Heart left ventricle (tissue), 16 donors: ENCODE data around the gene PRPF6. TPM values are rescaled to one million over a fixed set of nuclear protein-coding genes. Genes with fewer than 3 reads are reported as not detected.

Experiments used
- ATAC-seq, 4 donors: fragments of 200-7000 bp; cut with Tn5 transposase; one replicate each; pipeline ENCODE4 v1.9.1; 2020 to 2022; ENCODE audit warnings: moderate library complexity in 4 of 4, mild to moderate bottlenecking in 3 of 4, moderate number of reproducible peaks in 1 of 4
- DNase-seq, 5 donors: peaks; one replicate each; pipeline ENCODE4 v3.0.0-alpha.2; 2020
- H3K27ac ChIP-seq, 12 donors: fragments of 200-600 bp; sonication (generic) in 4 of 12; one replicate each; pipeline versions ENCODE4 v1.5.0 to v1.8.0; 2016 to 2022; ENCODE audit warnings: mild to moderate bottlenecking in 2 of 12
- H3K27me3 ChIP-seq, 9 donors: fragments of 200-600 bp; sonication (generic) in 2 of 9; one replicate each; pipeline versions ENCODE4 v1.5.1 to v1.8.0; 2016 to 2022; ENCODE audit warnings: mild to moderate bottlenecking in 3 of 9
- H3K36me3 ChIP-seq, 9 donors: fragments of 200-600 bp; sonication (generic) in 2 of 9; one replicate each; pipeline versions ENCODE4 v1.5.0 to v1.8.0; 2018 to 2022; ENCODE audit warnings: mild to moderate bottlenecking in 2 of 9
- H3K4me1 ChIP-seq, 12 donors: fragments of 200-600 bp; sonication (generic) in 4 of 12; one replicate each; pipeline versions ENCODE4 v1.5.0 to v1.8.0; 2016 to 2022; ENCODE audit warnings: mild to moderate bottlenecking in 3 of 12
- H3K4me3 ChIP-seq, 12 donors: fragments of 200-600 bp; sonication (generic) in 4 of 12; one replicate each; pipeline versions ENCODE4 v1.5.0 to v1.8.0; 2017 to 2022; ENCODE audit warnings: mild to moderate bottlenecking in 9 of 12, moderate library complexity in 4 of 12
- H3K9me3 ChIP-seq, 12 donors: fragments of 200-600 bp; sonication (generic) in 4 of 12; one replicate each; pipeline versions ENCODE4 v1.5.0 to v1.8.0; 2016 to 2022; ENCODE audit warnings: mild to moderate bottlenecking in 1 of 12
- POLR2A ChIP-seq, 2 donors: fragments of 450-650 bp; IDR thresholded peaks; one replicate each; pipeline ENCODE4 v1.6.1; 2017; ENCODE audit warnings: antibody characterized with exemption in 2 of 2, mild to moderate bottlenecking in 2 of 2, moderate library complexity in 2 of 2
- WGBS, 4 donors: extraction: QIAGEN DNeasy Blood & Tissue Kit in 2 of 4; methylation state at CpG; one replicate each; pipeline versions ENCODE4 v1.1.5 to v1.1.7; 2013 to 2018; 5-methylcytosine and 5-hydroxymethylcytosine counted together
- intact Hi-C, 10 donors: fragments of 100-400 bp; cut with DNase I; formaldehyde crosslinking; loops; one replicate each; pipeline versions ENCODE4 v1.11.1 to v1.14.2; 2022
- polyA plus RNA-seq, 2 donors: library from polyadenylated mRNA; stranded (reverse); fragments of 200-250 nt; gene quantifications; one replicate each; pipeline ENCODE4 v1.2.3, GENCODE V29; 2013
- total RNA-seq, 9 donors: library from RNA; depleted of rRNA in 2 of 9; stranded (reverse); fragments of >200 nt in 2 of 9; fragmentation: NEBNext Ultra II Directional in 3 of 9; extraction: Animal tissue kit (Norgen Biotek cat#: 25700) in 3 of 9; gene quantifications; one replicate each; pipeline versions ENCODE4 v1.1.0 to v1.2.4, GENCODE V29; 2016 to 2023
- TF ChIP-seq, protein P1 (sequence below), 12 donors: fragments of 200-600 bp; sonication (generic) in 4 of 12; IDR thresholded peaks; one replicate each; pipeline versions ENCODE4 v1.5.0 to v1.8.0; 2018 to 2022; ENCODE audit warnings: antibody characterized with exemption in 12 of 12, mild to moderate bottlenecking in 5 of 12
- donor health status: ischemic (EF 13 %, LVEDD 7.1; RV severe dilation, severe dysfunction).
- donor health status: healthy with polysubstance abuse.
- donor health status: DM: no; HTN: yes; CAD: no.
- donor health status: DM: no; HTN: no; CAD: no.
- donor health status: ischemic (EF 25% LVEDD 6.9; RV normal size, moderate dysfunction).
- donor health status: ischemic (EF 25% LVEDD 5.7; RV mildly dilated, moderate dysfunction).
- donor health status: healthy.
- donor health status: DM: yes; HTN: yes; CAD: no.
- donor health status: ischemic (EF 35%, LVEDD 5.7; RV mildly dilated, moderate dysfunction).
- donor health status: nonischemic (EF 11% LVEDD 7.7; RV severe dilation, severe dysfunction).
- donor health status: DM: yes; HTN: yes; CAD: no.
- donor health status: PGD.
- donor health status: ischemic (EF 29% LVEDD 5.4; RV normal size, mild dysfunction).
- donor health status: nonischemic (EF 23%, LVEDD 6.1; RV moderate dilation, normal function).

The PRPF6 gene
- total and polyA plus RNA-seq, 11 donors, result 31.0 to 62.6 (median 47.6) TPM

DNA sequence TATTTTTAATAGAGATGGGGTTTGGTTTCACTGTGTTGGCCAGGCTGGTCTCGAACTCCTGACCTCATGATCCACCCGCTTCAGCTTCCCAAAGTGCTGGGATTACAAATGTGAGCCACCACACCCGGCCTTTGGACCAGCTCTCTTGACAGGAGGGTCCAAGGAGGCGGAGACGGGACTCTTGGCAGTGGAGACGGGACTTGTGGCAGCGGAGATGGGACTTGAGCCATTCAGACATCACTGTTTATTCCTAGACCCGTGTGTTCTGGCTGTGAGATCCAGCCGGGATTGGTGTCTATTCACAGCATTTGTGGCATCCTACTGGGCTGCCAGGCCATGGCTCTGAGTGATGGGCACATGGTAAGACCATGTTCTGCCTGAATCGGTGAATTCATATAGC lies 25.6 kb downstream of the PRPF6 start:
- no peak overlapping the region for H3K27ac ChIP-seq
- peaks cover 0 to 4% (median 0%) of the 10 kb centered on the region in 12 donors for H3K9me3 ChIP-seq
- peaks cover 0 to 19% (median 0%) of the 10 kb centered on the region in 12 donors for H3K4me1 ChIP-seq
- DNase-seq (no peak), ATAC-seq (no peak)
- 75 to 88% (median 85%) methylated on average over 10 of the region's 10 CpGs for WGBS, 4 donors
- no peak for TF ChIP-seq POLR2A (IDR thresholded peaks at IDR 0.05)
- TF ChIP-seq, protein P1, sequence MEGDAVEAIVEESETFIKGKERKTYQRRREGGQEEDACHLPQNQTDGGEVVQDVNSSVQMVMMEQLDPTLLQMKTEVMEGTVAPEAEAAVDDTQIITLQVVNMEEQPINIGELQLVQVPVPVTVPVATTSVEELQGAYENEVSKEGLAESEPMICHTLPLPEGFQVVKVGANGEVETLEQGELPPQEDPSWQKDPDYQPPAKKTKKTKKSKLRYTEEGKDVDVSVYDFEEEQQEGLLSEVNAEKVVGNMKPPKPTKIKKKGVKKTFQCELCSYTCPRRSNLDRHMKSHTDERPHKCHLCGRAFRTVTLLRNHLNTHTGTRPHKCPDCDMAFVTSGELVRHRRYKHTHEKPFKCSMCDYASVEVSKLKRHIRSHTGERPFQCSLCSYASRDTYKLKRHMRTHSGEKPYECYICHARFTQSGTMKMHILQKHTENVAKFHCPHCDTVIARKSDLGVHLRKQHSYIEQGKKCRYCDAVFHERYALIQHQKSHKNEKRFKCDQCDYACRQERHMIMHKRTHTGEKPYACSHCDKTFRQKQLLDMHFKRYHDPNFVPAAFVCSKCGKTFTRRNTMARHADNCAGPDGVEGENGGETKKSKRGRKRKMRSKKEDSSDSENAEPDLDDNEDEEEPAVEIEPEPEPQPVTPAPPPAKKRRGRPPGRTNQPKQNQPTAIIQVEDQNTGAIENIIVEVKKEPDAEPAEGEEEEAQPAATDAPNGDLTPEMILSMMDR (IDR thresholded peaks at IDR 0.05), result no peak
- H3K27me3 ChIP-seq, result no peaks in the 10 kb centered on the region
- H3K36me3 ChIP-seq, result peaks cover 3 to 97% (median 89%) of the 10 kb centered on the region in 9 donors
- intact Hi-C loops, result loop anchor here in 1 of 10 donors (10.0 kb wide), 1 partner anchor 118 kb away; no protein-coding TSS in a partner anchor
- no peak overlapping the region for H3K4me3 ChIP-seq

DNA sequence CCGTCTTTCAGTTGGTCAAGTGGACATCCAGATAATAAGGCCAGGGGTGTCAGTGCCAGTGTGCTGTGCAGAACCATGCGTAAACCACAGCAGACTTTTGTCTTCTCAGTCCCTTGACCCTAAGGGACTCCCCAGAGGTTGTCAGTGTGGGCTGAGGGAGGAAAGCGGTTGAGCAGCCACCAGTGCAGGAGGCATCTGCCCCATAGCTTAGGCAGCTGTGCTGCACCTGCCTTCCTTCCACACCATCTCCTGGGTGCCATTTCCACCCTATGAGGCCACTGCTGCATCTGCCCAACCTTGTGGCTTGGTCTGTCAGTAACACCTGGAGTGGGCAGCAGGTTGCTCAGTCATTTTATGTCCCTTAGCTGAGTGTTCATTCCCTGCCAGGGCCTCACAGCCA lies 26.0 kb downstream of the PRPF6 start:
- ATAC-seq, result no peak
- Histone ChIP-seq H3K4me3 (no peak overlapping the region), H3K36me3 (peaks cover 3 to 95% (median 88%) of the 10 kb centered on the region in 9 donors), H3K9me3 (peaks cover 0 to 4% (median 0%) of the 10 kb centered on the region in 12 donors), H3K27me3 (no peaks in the 10 kb centered on the region), H3K27ac (no peak overlapping the region), H3K4me1 (peaks cover 0 to 19% (median 0%) of the 10 kb centered on the region in 12 donors)
- peak in 1 of 5 donors; percentile 29 for DNase-seq
- TF ChIP-seq, protein P1 (IDR thresholded peaks at IDR 0.05), result no peak
- TF ChIP-seq POLR2A (IDR thresholded peaks at IDR 0.05), result no peak
- WGBS, 4 donors, result 91 to 100% (median 92%) methylated on average over 3 of the region's 3 CpGs
- intact Hi-C loops, result loop anchor here in 1 of 10 donors (10.0 kb wide), 1 partner anchor 118 kb away; no protein-coding TSS in a partner anchor

- H3K4me3 ChIP-seq, result no peak overlapping the region
- TF ChIP-seq, protein P1 (IDR thresholded peaks at IDR 0.05), result no peak
- no peak for TF ChIP-seq POLR2A (IDR thresholded peaks at IDR 0.05)
- H3K4me1 ChIP-seq, result peaks cover 0 to 13% (median 0%) of the 10 kb centered on the region in 12 donors
- intact Hi-C loops, result loop anchor here in 1 of 10 donors (10.0 kb wide), 1 partner anchor 115 kb away; no protein-coding TSS in a partner anchor
- WGBS, 4 donors, result 85 to 93% (median 91%) methylated on average over 13 of the region's 13 CpGs
- H3K27ac ChIP-seq, result no peak overlapping the region
- ATAC-seq, result no peak
- peaks cover 3 to 87% (median 81%) of the 10 kb centered on the region in 9 donors for H3K36me3 ChIP-seq
- no peak for DNase-seq
- no peaks in the 10 kb centered on the region for H3K27me3 ChIP-seq
- peaks cover 0 to 4% (median 0%) of the 10 kb centered on the region in 12 donors for H3K9me3 ChIP-seq
Observed at GRCh38 chr20:64009811-64010387, 29.0 kb downstream of the PRPF6 start.

DNA sequence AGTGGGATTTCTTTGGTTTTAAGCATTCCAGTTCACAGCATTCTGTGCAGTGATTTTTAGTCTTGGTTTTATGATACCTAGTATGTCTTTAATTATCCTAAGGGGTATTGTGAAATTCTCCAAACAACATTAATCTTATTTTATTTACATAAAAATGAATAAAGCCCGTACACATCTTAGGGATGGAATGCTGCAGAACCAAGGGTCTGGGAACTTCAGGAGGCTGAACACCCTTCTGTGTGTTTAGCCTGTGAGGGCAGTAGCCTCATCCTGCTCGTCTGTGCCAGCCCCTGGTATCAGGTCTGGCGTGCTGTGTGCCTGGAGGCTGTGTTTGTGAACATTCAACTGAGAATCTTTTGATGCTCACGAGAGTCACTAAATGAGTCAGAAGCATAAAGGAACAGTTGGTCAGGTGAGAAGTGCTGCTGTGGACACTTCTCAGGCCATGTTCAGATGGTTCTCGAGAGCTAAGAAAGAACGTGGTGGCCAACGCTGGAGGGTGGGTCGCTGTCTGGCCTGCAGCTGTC lies 29.8 kb downstream of the PRPF6 start:
- WGBS, 4 donors, result 92 to 96% (median 95%) methylated on average over 8 of the region's 8 CpGs
- peaks cover 3 to 87% (median 81%) of the 10 kb centered on the region in 9 donors for H3K36me3 ChIP-seq
- DNase-seq, result no peak

More for the DNA sequence above, 29.8 kb downstream of the PRPF6 start:
- TF ChIP-seq, protein P1 (IDR thresholded peaks at IDR 0.05), result no peak
- TF ChIP-seq POLR2A (IDR thresholded peaks at IDR 0.05), result no peak
- Histone ChIP-seq H3K4me1 (peaks cover 0 to 12% (median 0%) of the 10 kb centered on the region in 12 donors), H3K27ac (peak overlapping the region in 1 of 12 donors; percentile 64), H3K9me3 (peaks cover 0 to 4% (median 0%) of the 10 kb centered on the region in 12 donors), H3K27me3 (no peaks in the 10 kb centered on the region), H3K4me3 (no peak overlapping the region)
- intact Hi-C loops, result no loop called here
- ATAC-seq, result no peak
